ENCODE measurements around the gene NTSR2.

Gene NTSR2

GRCh38 chr2:11715987-11716652, 46.1 kb upstream of the NTSR2 start:
- no peak for DNase-seq (ENCODE audit: low spot score)
- no peak for TF ChIP-seq CTCF (IDR thresholded peaks at IDR 0.05; ENCODE audit: extremely low read depth, insufficient read depth, missing control alignments)
- in situ Hi-C loops (cut with MboI; ENCODE audit: low pct_unique_long_range_greater_than_20kb, low sequenced_read_pairs, unreplicated experiment): no loop called here

- TF ChIP-seq CTCF (IDR thresholded peaks at IDR 0.05; ENCODE audit: extremely low read depth, insufficient read depth, missing control alignments): no peak
- no peak for DNase-seq (ENCODE audit: low spot score)
- in situ Hi-C loops (cut with MboI; ENCODE audit: low pct_unique_long_range_greater_than_20kb, low sequenced_read_pairs, unreplicated experiment): no loop called here
These were observed 43.8 kb upstream of the NTSR2 start for GRCh38 chr2:11713815-11714214.

- TF ChIP-seq CTCF (IDR thresholded peaks at IDR 0.05; ENCODE audit: extremely low read depth, insufficient read depth, missing control alignments): no peak
- in situ Hi-C loops (cut with MboI; ENCODE audit: low pct_unique_long_range_greater_than_20kb, low sequenced_read_pairs, unreplicated experiment): no loop called here
- DNase-seq (ENCODE audit: low spot score): no peak
These were observed 42.9 kb upstream of the NTSR2 start for GRCh38 chr2:11712866-11713265.

GRCh38 chr2:11711751-11712150, 41.8 kb upstream of the NTSR2 start:
- no peak for TF ChIP-seq CTCF (IDR thresholded peaks at IDR 0.05; ENCODE audit: extremely low read depth, insufficient read depth, missing control alignments)
- no peak for DNase-seq (ENCODE audit: low spot score)
- in situ Hi-C loops (cut with MboI; ENCODE audit: low pct_unique_long_range_greater_than_20kb, low sequenced_read_pairs, unreplicated experiment): no loop called here

- TF ChIP-seq CTCF (IDR thresholded peaks at IDR 0.05; ENCODE audit: extremely low read depth, insufficient read depth, missing control alignments): no peak
- in situ Hi-C loops (cut with MboI; ENCODE audit: low pct_unique_long_range_greater_than_20kb, low sequenced_read_pairs, unreplicated experiment): no loop called here
These were observed 41.3 kb upstream of the NTSR2 start for GRCh38 chr2:11711354-11711716.

GRCh38 chr2:11710632-11711353, 40.8 kb upstream of the NTSR2 start:
- DNase-seq (ENCODE audit: low spot score): no peak
- no peak for TF ChIP-seq CTCF (IDR thresholded peaks at IDR 0.05; ENCODE audit: extremely low read depth, insufficient read depth, missing control alignments)
- in situ Hi-C loops (cut with MboI; ENCODE audit: low pct_unique_long_range_greater_than_20kb, low sequenced_read_pairs, unreplicated experiment): no loop called here

More at GRCh38 chr2:11711354-11711716, 41.3 kb upstream of the NTSR2 start:
- DNase-seq (ENCODE audit: low spot score): no peak
